ENCODE measurements around the gene KCP.

GRCh38 chr7:128939075-128939860 is 28.8 kb upstream of the KCP start:
- TF ChIP-seq, protein P1, sequence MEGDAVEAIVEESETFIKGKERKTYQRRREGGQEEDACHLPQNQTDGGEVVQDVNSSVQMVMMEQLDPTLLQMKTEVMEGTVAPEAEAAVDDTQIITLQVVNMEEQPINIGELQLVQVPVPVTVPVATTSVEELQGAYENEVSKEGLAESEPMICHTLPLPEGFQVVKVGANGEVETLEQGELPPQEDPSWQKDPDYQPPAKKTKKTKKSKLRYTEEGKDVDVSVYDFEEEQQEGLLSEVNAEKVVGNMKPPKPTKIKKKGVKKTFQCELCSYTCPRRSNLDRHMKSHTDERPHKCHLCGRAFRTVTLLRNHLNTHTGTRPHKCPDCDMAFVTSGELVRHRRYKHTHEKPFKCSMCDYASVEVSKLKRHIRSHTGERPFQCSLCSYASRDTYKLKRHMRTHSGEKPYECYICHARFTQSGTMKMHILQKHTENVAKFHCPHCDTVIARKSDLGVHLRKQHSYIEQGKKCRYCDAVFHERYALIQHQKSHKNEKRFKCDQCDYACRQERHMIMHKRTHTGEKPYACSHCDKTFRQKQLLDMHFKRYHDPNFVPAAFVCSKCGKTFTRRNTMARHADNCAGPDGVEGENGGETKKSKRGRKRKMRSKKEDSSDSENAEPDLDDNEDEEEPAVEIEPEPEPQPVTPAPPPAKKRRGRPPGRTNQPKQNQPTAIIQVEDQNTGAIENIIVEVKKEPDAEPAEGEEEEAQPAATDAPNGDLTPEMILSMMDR (IDR thresholded peaks at IDR 0.05), result no peak
- TF ChIP-seq POLR2A (IDR thresholded peaks at IDR 0.05), result no peak

All from uterus (tissue), 2 donors.